ENCODE results near the gene CTNNA1.
"Not testable (repeated sequence)": the region's sequence is repeated elsewhere in the genome, so short reads cannot be mapped to it uniquely, and the experiment has no call there.

Gene CTNNA1, protein sequence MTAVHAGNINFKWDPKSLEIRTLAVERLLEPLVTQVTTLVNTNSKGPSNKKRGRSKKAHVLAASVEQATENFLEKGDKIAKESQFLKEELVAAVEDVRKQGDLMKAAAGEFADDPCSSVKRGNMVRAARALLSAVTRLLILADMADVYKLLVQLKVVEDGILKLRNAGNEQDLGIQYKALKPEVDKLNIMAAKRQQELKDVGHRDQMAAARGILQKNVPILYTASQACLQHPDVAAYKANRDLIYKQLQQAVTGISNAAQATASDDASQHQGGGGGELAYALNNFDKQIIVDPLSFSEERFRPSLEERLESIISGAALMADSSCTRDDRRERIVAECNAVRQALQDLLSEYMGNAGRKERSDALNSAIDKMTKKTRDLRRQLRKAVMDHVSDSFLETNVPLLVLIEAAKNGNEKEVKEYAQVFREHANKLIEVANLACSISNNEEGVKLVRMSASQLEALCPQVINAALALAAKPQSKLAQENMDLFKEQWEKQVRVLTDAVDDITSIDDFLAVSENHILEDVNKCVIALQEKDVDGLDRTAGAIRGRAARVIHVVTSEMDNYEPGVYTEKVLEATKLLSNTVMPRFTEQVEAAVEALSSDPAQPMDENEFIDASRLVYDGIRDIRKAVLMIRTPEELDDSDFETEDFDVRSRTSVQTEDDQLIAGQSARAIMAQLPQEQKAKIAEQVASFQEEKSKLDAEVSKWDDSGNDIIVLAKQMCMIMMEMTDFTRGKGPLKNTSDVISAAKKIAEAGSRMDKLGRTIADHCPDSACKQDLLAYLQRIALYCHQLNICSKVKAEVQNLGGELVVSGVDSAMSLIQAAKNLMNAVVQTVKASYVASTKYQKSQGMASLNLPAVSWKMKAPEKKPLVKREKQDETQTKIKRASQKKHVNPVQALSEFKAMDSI

DNA sequence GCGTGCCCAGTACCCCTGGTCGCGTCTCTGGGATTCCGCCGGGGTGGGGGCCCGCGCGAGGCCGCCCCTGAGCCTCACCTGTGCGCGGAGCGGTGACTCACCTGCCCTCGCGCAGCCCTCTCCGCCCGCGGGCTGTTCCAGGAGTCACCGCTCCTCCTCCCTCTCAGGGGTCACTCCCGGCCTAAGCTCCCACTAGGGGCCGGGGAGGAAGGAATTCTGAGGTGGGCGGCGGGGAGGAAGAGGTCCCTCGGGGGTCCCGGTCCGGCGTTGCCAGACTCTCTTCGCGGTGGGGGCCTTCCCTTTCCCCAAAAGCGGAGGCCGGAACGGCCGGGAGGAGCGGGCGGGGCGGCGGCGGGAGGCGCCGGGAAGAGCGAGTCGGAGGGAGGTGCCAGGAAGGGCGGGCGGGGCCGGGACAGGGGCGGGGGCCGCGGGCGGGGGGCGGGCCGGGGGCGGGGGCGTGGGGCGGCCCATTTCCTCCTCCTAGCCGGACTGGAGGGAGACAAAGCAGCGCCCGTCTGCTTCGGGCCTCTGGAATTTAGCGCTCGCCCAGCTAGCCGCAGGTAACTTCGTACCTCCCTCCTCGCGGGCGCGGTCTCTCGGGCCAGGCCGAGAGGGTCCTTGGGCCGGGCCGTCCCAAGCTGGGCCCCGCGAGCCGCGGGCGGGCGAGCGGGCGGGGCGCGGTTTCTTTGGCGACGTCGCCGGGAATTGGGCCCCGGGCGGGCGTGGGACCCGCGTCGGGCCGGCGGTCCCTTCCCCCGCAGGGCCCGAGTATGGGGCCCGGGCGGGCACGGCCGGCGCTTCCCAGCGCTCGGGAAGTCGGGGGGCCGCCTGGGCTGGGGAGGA lies at the start of gene CTNNA1:
TSS of gene CTNNA1 (plus strand) at position 475 of the 843 bp plus-strand sequence. CDS start 28,500 bp downstream, outside the sequence.
- DNase-seq (ENCODE audit: low spot score): peak; percentile 67

DNA sequence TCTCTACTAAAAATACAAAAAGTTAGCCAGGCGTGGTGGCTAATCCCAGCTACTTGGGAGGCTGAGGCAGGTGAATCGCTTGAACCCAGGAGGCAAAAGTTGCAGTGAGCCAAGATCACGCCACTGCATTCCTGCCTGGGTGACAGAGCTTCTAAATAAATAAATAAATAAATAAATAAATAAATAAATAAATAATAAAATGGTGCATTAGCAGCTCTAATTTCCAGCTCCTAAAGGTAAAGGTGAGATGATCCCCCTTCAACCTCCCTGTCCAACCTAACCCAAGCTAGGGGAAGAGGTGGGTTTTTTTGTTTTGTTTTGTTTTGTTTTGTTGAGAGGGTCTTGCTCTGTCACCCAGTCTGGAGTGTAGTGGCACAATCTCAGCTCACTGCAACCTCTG lies 49.4 kb upstream of the CTNNA1 start:
- DNase-seq (ENCODE audit: low spot score): not testable (repeated sequence)

DNA sequence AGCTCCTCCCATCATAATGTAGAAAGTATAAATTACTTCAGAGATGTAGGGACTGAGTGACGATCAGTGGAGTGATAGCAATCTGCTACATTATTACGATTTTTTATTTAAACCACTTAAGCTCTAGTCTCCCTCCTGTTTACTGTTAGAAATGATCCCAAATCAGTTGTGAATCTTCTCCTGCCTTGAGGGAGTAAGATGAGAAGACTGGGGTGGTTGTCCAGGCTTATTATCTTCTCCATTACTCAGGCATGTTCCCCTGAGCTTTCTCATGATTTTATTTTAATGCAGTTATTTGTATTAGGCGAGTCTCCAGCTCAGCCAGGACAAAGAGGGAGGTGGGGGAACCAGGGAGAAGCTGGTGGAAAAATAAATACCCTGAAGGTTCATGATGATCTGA lies 48.2 kb upstream of the CTNNA1 start:
- DNase-seq (ENCODE audit: low spot score): no peak

DNA sequence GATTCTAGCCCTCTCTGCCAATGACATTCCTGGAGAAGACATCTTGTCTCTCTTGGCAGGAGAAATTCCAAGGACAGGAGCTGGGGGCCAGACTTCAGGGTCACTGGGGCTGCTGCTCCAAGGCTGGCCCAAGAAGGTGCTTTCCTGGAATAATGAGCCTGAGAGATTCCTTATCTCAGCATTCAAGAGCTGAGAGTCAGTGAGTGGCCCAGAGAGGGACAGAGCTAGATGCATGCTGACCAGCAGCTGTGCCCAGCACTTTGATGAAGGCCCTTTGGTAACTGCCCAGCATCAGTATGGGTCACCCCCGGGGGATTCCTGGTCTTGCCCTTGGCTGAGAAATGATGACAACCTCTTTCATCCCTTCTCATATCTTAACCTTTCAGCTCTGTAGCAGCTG lies 47.7 kb upstream of the CTNNA1 start:
- DNase-seq (ENCODE audit: low spot score): no peak

DNA sequence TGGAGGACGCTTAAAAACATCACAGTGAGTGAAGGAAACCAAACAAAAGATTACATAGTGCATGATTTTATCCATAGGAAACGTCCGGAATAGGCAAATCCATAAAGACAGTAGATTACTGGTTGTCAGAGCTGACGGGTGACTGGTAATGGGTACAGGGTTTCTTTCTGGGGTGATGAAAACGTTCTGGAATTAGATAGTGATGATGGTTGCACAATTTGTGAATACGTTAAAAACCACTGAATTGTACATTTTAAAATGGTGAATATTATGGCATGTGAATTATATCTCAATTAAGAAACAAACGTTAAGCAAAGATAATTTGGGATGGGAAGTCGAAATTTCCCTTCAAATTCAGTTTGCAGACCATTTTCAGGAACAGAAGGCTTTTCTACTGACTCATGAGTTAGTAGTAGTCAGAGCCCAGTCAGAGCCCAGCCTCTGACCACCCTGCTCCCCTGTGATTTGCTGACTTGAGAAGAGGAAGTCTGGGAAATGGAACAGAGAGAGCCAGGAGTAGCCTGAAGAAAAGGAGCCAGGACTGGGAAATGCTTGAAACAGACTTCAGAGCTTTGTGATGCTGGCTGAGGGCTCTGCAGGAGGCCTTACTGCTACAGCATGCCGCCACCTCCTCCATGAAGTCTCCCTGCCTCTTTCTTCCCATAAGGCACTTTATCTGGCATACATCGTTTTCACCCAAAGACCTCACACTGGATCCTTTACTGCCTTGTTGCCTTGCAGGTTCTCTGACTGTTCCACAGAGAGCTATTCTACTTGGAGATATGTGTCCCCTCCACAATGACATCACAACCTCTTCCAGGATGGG lies 46.4 kb upstream of the CTNNA1 start:
- DNase-seq (ENCODE audit: low spot score): no peak

DNA sequence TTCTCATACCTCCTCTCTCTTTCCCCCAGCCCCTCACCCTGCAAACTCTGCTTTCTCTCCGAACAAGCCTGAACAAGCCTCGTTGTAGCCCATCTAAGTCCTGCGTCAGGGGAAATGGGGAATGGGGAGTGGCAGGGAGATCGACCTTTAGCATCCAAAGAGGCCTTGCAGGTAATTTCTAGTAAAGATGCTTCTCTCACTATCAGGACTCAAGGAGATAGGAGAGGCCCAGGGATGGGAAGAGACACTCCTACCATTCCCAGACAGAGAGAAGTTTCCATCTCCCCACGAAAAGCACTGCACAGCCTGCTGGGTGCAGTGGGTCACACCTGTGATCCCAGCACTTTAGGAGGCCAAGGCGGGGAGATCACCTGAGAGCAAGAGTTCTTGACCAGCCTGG lies 44.4 kb upstream of the CTNNA1 start:
- DNase-seq (ENCODE audit: low spot score): no peak

DNA sequence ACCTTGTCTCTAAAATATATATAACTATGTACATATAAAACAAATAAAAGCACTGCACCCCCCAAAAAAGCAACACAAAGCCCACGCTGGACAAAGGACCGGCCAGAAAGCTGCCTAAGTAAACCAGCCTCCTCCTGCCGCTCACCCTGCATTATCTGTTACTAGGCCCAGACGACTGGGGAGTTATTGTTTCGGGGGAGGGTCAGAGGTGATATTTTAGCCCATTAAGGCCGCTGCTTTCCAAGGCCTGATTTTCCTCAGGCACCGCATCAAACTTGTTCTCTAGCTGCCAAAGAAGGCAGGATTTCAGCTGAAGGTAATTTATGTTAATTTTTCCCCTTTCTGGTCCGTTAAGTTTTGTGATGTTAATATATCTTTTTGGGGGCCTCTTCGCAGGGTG lies 44.0 kb upstream of the CTNNA1 start:
- no peak for DNase-seq (ENCODE audit: low spot score)

DNA sequence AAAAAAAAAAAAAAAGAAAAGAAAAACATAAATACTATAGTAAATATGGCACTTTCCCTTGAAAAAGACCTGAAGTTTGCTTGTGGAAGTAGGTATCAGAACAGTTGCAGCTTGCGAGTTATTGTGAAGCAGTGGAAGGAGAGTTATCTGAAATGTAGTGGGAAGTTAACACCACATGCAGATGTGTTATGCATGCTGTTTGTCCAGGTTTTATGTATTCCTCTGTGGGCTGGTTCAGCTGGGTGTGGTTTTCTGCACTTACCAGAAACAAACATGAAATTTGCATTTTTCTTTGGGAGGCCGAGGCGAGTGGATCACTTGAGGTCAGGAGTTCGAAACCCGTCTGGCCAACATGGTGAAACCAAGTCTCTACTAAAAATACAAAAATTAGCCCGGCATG lies 42.1 kb upstream of the CTNNA1 start:
- DNase-seq (ENCODE audit: low spot score): no peak

DNA sequence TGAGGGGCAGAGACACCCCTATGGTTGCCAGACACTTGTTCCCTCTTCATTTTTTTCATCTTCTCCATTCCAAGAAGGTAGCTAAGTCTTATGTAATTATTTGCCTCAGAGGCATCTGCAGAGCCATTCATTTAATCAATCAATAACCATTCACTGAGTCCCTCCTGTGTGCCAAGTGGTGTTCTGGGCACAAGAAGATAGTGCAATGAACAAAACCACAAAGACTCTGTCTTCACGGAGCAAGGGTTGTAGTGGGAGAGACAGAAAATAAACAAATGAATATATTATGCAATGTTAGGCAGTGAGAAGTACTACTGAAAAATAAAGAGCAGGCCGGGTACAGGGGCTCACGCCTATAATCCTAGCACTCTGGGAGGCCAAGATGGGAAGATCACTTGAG lies 41.4 kb upstream of the CTNNA1 start:
- DNase-seq (ENCODE audit: low spot score): no peak

DNA sequence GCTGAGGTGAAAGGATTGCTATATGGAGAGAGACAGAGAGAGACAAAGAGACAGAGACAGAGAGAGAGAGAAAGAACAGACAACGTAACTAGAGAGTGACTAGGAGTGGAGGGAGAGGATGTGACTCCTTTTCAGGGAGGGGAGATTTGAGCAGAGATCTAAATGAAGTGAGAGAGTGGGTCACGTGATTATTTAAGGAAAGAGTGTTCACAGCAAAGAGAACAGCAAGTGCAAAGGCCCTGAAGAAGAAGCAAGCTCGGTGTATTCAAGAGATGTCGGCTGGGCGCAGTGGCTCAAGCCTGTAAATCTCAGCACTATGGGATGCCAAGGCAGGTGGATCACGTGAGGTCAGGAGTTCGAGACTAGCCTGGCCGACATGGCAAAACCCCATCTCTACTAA lies 40.9 kb upstream of the CTNNA1 start:
- DNase-seq (ENCODE audit: low spot score): no peak

DNA sequence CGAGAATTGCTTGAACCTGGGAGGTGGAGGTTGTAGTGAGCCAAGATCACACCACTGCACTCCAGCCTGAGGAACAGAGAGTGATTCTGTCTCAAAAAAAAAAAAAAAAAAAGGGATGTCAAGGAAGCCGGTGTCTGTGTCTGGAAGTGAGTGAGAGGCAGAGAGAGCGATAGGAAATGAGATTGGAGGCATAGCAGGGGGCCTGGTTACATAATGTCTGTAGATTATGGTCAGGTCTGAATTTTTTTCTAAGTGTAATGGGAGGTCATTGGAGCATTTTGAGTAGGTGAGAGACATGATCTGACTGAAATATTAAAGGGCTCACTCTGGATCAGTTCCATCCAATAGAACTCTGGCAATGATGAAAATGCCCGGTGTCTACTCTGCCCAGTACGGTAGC lies 40.4 kb upstream of the CTNNA1 start:
- DNase-seq (ENCODE audit: low spot score): no peak

DNA sequence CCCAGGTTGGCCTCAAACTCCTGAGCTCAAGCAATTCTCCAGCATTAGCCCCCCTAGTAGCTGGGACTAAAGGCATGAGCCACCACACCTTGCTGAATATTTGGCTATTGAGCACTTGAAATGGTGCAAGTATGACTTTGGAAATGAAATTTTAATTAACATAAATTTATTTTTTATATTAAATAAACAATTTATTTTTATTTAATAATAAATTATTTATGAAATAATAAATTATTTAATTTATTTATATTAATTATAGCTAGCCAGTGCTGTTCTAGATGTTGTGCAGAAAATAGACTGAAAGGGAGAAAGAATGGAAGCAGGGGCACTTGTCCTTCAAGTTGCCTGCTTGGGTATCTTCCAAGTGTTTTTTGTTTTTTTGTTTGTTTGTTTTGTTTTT lies 40.0 kb upstream of the CTNNA1 start:
- no peak for DNase-seq (ENCODE audit: low spot score)

DNA sequence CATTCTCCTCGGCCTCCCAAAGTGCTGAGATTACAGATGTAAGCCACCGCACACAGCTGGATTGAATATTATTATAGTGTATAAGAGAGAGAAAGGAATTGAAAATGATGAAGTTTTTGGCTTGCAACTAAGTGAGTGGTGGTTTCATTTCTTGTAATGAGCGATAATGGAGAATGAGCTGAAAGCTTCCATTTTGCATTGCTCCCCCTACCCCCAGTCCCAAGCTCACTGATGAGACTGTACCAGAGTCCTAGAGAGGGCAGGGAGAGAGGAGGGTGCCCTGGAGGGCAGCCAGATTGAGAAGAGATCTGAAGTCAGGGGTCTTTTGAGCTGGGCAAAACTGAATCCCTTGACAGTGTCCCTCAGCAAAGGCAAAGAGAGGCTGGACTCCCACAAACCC lies 38.5 kb upstream of the CTNNA1 start:
- no peak for DNase-seq (ENCODE audit: low spot score)

DNA sequence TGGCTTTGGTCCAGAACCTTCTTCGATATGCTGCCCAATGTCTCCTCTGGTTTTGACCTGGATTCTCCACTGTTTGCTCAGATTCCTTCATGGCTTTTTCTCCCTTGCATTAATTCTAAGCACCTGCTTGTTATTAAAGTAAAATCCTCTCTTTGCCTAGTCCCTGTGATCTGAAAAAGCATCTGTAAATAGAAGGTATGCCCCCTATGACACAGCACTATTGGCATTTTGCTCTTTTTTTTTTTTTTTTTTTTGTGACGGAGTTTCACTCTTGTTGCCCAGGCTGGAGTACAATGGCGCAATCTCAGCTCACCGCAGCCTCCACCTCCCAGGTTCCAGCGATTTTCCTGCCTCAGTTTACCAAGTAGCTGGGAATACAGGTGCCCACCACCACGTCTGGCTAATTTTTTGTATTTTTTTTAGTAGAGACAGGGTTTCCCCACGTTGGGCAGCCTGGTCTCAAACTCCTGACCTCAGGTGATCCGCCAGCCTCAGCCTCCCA lies 37.2 kb upstream of the CTNNA1 start:
- not testable (repeated sequence) for DNase-seq (ENCODE audit: low spot score)

DNA sequence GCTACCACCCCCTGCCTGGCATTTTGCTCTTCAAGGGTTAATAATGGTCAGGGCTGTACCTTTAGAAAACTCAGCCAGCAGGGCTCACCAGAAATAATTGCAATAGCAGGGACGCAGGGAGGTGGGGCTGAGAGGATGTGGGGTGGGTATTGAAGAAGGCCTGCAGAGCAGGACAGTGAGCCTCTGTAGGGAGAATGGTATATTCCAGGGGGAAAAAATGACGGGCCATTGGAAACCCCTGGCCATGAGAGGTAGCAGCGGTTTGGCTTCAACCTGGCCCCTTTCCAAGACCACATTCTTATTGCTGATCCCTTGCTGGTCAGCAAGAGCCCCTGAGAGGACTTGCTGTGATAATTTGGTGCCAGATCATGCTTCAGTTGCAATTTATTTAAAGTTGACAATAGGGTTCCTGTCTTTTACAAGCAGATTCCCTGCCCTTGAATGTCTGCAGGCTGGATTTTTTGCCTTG lies 36.7 kb upstream of the CTNNA1 start:
- no peak for DNase-seq (ENCODE audit: low spot score)

DNA sequence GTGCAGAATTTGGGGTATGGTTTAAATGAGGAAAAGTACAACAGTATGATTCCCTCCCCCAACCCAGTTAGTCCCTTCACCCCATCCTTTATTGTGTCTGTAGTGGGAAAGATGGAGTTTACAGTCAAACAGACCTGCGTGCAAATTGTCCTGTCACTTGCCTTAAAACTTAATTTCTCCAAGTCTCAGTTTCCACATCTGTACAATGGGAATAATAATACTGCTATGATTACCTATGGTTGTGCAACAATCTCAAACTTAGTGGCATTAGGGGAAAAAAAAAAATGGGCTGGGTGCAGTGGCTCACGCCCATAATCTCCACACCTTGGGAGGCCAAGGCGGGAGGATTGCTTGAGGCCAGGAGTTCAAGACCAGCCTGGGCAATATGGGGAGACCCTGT lies 35.8 kb upstream of the CTNNA1 start:
- no peak for DNase-seq (ENCODE audit: low spot score)

DNA sequence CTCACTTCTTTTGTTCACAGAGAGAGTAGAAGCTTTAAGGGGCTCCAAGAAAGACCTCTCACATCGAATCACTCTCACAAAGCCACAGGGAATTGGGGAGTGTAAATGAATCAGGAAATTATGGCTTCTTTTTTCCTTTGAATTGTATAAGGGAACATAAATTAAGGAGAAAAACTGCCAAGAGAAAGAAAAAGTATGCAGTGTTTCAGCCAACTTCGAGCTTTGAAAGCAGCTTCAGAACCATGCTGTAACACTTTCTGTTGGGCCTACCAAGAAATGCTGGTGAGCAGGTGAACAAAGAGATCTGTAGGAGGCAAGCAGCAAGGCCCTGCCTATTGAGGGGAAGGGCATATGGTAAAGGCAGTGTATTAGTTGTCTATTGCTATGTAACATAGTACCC lies 33.4 kb upstream of the CTNNA1 start:
- no peak for DNase-seq (ENCODE audit: low spot score)

DNA sequence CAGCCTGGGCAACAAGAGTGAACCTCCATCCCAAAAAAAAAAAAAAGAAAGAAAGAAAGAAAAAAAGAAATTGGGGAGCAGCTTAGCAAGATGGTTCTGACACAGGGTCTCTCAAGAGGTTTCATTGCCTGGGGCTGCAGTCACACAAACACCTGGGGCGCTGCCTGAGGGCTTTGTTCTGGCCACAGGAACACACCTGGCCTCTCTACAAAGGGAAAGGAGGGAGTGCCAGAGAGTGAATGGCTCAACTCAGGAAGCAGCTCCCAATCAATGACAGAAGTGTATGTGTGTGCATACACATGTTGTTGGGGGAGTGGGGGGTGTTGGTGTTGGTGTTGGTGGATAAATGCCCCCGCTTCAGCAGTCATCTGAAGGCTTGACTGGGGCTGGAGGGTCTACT lies 32.4 kb upstream of the CTNNA1 start:
- DNase-seq (ENCODE audit: low spot score): no peak

DNA sequence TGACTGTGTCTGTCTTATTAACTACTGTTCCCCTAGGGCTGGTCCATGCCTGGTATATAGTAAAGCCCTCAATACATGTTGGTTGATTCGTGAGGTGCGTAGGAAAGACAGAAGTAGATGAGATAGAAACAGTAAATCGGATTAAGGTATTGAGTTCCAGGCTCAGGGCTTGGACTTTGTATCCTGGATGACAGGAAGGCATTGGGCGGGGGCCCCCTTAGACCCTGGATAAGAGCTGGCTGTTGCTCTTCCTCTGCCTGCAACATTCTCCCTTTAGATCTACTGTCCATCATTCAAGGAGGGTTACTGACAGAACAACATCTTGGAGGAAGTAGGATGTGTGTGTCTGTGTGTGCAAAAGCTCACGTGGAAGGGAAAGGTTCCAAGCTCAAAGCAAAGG lies 31.2 kb upstream of the CTNNA1 start:
- DNase-seq (ENCODE audit: low spot score): no peak

DNA sequence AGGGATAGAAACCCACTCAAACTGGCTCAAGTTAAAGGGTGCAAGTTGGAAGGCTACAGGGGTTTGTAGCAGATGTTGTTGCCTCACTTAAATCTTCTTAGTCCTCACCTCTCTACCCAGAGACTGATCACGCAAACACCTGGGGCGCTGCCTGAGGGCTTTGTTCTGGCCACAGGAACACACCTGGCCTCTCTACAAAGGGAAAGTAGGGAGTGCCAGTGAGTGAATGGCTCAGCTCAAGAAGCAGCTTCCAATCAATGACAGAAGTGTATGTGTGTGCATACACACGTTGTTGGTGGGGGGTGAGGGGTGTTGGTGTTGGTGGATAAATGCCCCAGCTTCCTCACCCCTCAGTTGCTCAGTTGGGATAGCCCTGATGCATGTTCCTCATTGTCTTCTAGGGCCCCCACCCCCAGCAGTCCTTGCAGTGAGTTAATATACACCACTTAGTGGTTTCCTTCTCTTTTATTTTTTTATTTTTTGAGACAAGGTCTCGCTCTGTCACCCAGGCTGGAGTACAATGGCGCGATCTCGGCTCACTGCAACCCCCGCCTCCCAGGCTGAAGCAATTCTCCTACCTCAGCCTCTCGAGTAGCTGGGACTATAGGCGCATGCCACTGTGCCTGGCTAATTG lies 30.6 kb upstream of the CTNNA1 start:
- no peak for DNase-seq (ENCODE audit: low spot score)
